GM18861 (cell line): ENCODE measurements around the gene LMO3.

Experiments
- ATAC-seq: cut with Tn5 transposase; IDR thresholded peaks from one replicate; pipeline ENCODE4 v1.9.1; 2021; ENCODE audit not compliant: unreplicated experiment

Gene LMO3

GRCh38 chr12:16602412-16602811, 3.5 kb downstream of the LMO3 start:
- no peak for ATAC-seq

- no peak for ATAC-seq
These were observed 5.4 kb downstream of the LMO3 start for GRCh38 chr12:16600525-16600924.

GRCh38 chr12:16599081-16599480, 6.9 kb downstream of the LMO3 start:
- no peak for ATAC-seq

- ATAC-seq = no peak
These were observed 11.2 kb downstream of the LMO3 start for GRCh38 chr12:16594797-16595196.

GRCh38 chr12:16593546-16593945, 12.4 kb downstream of the LMO3 start:
- no peak for ATAC-seq

GRCh38 chr12:16590645-16591044, 15.3 kb downstream of the LMO3 start:
- ATAC-seq = no peak

- no peak for ATAC-seq
These were observed 17.1 kb downstream of the LMO3 start for GRCh38 chr12:16588812-16589211.

GRCh38 chr12:16587514-16587913, 18.4 kb downstream of the LMO3 start:
- ATAC-seq = no peak

- no peak for ATAC-seq
These were observed 18.9 kb downstream of the LMO3 start for GRCh38 chr12:16587110-16587453.

- no peak for ATAC-seq
These were observed 19.4 kb downstream of the LMO3 start for GRCh38 chr12:16586350-16587109.

GRCh38 chr12:16585781-16586180, 20.2 kb downstream of the LMO3 start:
- no peak for ATAC-seq

GRCh38 chr12:16583969-16584745, 21.8 kb downstream of the LMO3 start:
- no peak for ATAC-seq

GRCh38 chr12:16581416-16581815, 24.5 kb downstream of the LMO3 start:
- no peak for ATAC-seq

GRCh38 chr12:16579041-16579440, 26.9 kb downstream of the LMO3 start:
- ATAC-seq = no peak

- ATAC-seq = no peak
These were observed 32.4 kb downstream of the LMO3 start for GRCh38 chr12:16573398-16574077.

GRCh38 chr12:16568873-16569272, 37.1 kb downstream of the LMO3 start:
- ATAC-seq = peak; percentile 93

GRCh38 chr12:16564675-16565074, 41.3 kb downstream of the LMO3 start:
- no peak for ATAC-seq

- no peak for ATAC-seq
These were observed 42.5 kb downstream of the LMO3 start for GRCh38 chr12:16563504-16563903.

- ATAC-seq = no peak
These were observed 43.0 kb downstream of the LMO3 start for GRCh38 chr12:16562921-16563320.

GRCh38 chr12:16562435-16562834, 43.5 kb downstream of the LMO3 start:
- no peak for ATAC-seq

- ATAC-seq = no peak
These were observed 45.7 kb downstream of the LMO3 start for GRCh38 chr12:16560273-16560672.

GRCh38 chr12:16555630-16556029, 50.3 kb downstream of the LMO3 start:
- ATAC-seq = no peak
